Sigmoid colon (tissue), 3 donors: ENCODE results near the gene TMEM144.

Experiments used
- CTCF ChIP-seq, 4 experiments: fragments of 450-650 bp in 3 of 4; fragments of 200-600 bp in 1 of 4; IDR thresholded peaks; one replicate each; pipeline ENCODE4 v1.5.1; 2016 to 2019; ENCODE audit warnings: antibody characterized with exemption in 4 of 4, mild to moderate bottlenecking in 3 of 4, moderate library complexity in 2 of 4
- POLR2A ChIP-seq, 2 donors: fragments of 450-650 bp; IDR thresholded peaks; one replicate each; pipeline ENCODE4 v1.6.1; 2016; ENCODE audit warnings: antibody characterized with exemption in 2 of 2, mild to moderate bottlenecking in 2 of 2, moderate library complexity in 2 of 2

- TF ChIP-seq POLR2A (IDR thresholded peaks at IDR 0.05) (no peak), CTCF (IDR thresholded peaks at IDR 0.05) (no peak)
These were observed 15.0 kb upstream of the TMEM144 start for GRCh38 chr4:158195297-158195696.
